GM18520 (cell line): ENCODE results near the gene PANK2.

Experiments
- ATAC-seq: cut with Tn5 transposase; IDR thresholded peaks from one replicate; pipeline ENCODE4 v1.9.1; 2021; ENCODE audit not compliant: unreplicated experiment

PANK2 gene

GRCh38 chr20:3976511-3976910, 87.3 kb downstream of the PANK2 start:
- no peak for ATAC-seq
